GM21360 (cell line): ENCODE data around the gene ACSL3.
A peak's percentile ranks its signal among the peaks of the same experiment; 100 is the strongest.
"Not testable (repeated sequence)": the region's sequence is repeated elsewhere in the genome, so short reads cannot be mapped to it uniquely, and the experiment has no call there.

Source experiments
- ATAC-seq: cut with Tn5 transposase; IDR thresholded peaks from one replicate; pipeline ENCODE4 v1.9.1; 2021; ENCODE audit warnings: mild to moderate bottlenecking, moderate library complexity; ENCODE audit not compliant: unreplicated experiment

The ACSL3 gene

GRCh38 chr2:222860740-222861410 lies at the start of gene ACSL3:
ACSL3 (plus strand) TSS chr2:222861036; CDS start chr2:222908773, 47,737 bp downstream.
- ATAC-seq = peak; percentile 98

GRCh38 chr2:222811828-222812227 lies 49.0 kb upstream of the ACSL3 start:
- ATAC-seq = no peak

GRCh38 chr2:222813177-222813843 lies 47.5 kb upstream of the ACSL3 start:
- peak; percentile 94 for ATAC-seq

- ATAC-seq = no peak
Observed at GRCh38 chr2:222819722-222820333, 41.0 kb upstream of the ACSL3 start.

GRCh38 chr2:222823183-222823930 lies 37.5 kb upstream of the ACSL3 start:
- no peak for ATAC-seq

- no peak for ATAC-seq
Observed at GRCh38 chr2:222825031-222825430, 35.8 kb upstream of the ACSL3 start.

- no peak for ATAC-seq
Observed at GRCh38 chr2:222827417-222827816, 33.4 kb upstream of the ACSL3 start.

- ATAC-seq = no peak
Observed at GRCh38 chr2:222828572-222828971, 32.3 kb upstream of the ACSL3 start.

- no peak for ATAC-seq
Observed at GRCh38 chr2:222830164-222830563, 30.7 kb upstream of the ACSL3 start.

GRCh38 chr2:222833410-222833809 lies 27.4 kb upstream of the ACSL3 start:
- no peak for ATAC-seq

GRCh38 chr2:222835143-222835822 lies 25.6 kb upstream of the ACSL3 start:
- no peak for ATAC-seq

- no peak for ATAC-seq
Observed at GRCh38 chr2:222835823-222836151, 25.0 kb upstream of the ACSL3 start.

- no peak for ATAC-seq
Observed at GRCh38 chr2:222837643-222838056, 23.2 kb upstream of the ACSL3 start.

- ATAC-seq = no peak
Observed at GRCh38 chr2:222840060-222840802, 20.6 kb upstream of the ACSL3 start.

GRCh38 chr2:222842491-222843174 lies 18.2 kb upstream of the ACSL3 start:
- ATAC-seq = no peak

GRCh38 chr2:222844323-222844722 lies 16.5 kb upstream of the ACSL3 start:
- no peak for ATAC-seq

GRCh38 chr2:222845314-222845713 lies 15.5 kb upstream of the ACSL3 start:
- not testable (repeated sequence) for ATAC-seq

- ATAC-seq = no peak
Observed at GRCh38 chr2:222846003-222846402, 14.8 kb upstream of the ACSL3 start.

GRCh38 chr2:222848031-222848430 lies 12.8 kb upstream of the ACSL3 start:
- ATAC-seq = not testable (repeated sequence)

GRCh38 chr2:222848862-222849261 lies 12.0 kb upstream of the ACSL3 start:
- no peak for ATAC-seq
